ELF-1 (cell line): ENCODE data around the gene KIAA1671.
"Not testable (repeated sequence)": the region's sequence is repeated elsewhere in the genome, so short reads cannot be mapped to it uniquely, and the experiment has no call there.

Experiments used
- DNase-seq: peaks from one replicate; pipeline ENCODE4 v3.0.0-alpha.2; 2016; ENCODE audit warnings: low read depth, low spot score

The KIAA1671 gene

DNA sequence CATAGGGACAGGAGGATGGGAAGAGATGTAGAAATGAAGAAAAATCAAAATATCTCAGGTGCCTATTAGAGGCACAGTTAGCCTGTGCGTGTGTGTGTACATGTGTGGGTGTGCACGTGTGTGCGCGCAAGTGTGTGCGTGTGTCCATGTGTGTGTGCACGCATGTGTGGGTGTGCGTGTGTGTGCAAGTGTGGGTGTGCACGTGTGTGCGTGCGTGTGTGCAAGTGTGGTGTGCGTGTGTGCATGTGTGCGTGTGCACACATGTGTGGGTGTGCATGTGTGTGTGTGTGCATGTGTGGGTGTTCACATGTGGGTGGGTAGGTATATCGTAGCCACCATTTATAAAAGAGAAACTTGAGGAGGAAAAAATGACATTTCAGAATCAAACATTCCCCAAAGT, 276.3 kb downstream of the KIAA1671 start:
- DNase-seq: no peak

DNA sequence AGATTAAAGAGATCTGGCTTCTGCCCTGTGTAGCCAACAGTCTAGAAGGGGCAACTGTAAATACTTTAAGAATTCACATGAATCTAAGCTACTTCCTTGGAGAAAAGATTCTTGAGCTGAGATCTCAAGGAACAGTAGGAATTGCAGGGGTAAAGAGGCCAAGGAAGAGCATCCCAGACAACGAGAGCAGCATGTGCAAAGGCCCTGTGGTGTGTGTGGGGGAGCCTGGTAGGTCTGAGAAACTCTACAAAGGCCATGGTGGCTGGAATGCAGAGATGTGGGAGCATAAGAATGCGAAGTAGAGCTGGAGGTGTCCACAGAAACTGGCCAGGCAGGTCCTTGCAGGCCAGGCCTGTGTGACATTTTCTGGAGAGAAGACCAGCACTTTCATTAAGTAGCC, 278.2 kb downstream of the KIAA1671 start:
- DNase-seq: not testable (repeated sequence)

- no peak for DNase-seq
Measured at GRCh38 chr22:25232301-25232700, 279.8 kb downstream of the KIAA1671 start.

- DNase-seq: not testable (repeated sequence)
Measured at GRCh38 chr22:25233706-25234105, 281.2 kb downstream of the KIAA1671 start.

- peak; percentile 89 for DNase-seq
Measured at GRCh38 chr22:25235547-25236290, 283.2 kb downstream of the KIAA1671 start.

DNA sequence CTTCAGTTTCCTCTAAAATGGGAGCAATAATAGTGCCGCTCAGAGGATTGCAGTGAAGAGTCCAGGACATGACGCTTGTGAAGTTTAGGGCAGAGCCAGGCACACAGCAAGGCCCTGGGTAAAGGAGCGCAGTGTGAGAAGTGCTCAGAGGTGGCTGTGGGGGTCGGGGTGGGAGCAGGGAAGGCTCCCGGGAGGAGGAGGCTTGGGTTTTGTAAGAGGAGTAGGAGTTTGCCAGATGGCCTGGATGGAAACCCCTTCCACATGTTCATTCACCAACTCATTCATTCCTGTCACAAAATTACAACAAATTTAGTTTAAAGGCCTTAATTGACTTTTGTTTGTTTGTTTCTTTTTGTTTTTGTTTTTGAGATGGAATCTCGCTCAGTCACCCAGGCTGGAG, 283.9 kb downstream of the KIAA1671 start:
- no peak for DNase-seq

DNA sequence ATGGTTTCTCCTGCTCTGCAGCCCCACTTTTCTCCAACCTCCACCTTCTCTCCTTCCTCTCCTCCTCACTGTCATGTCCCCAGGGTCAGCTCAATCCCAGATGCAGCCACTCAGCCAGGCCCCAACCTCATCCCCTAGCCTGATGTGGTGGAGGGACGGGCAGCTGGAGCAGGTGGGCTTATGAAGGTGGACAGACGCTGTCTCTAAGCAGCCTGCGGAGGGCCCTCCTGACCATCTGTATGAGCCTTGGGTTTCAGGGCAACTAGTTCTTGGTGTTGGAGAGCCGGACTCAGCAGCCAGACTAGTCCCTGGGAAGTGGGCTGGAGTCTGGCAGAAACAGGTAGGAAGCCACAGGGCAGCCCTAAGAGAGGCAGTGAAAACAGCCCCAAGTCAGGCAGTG, 285.0 kb downstream of the KIAA1671 start:
- DNase-seq: peak; percentile 11

DNA sequence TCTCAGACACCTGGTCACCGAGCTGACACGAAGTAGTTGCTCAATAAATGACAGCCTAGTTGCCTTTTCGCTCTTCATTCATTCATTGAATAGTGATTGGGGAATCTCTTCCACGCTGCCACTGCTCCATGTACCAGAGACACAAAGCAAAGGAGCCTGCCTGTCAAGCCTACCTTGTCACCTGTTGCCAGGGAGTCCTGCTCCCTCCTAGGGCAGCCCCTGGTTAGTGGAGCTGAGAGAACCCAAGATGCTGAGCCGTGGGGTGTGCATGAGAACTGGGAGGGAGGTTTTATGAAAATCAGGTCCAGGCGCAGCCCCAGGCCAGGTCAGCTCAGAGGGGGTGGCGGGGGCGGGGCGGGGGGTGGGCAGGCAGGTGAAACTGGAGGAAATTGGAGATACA, 285.5 kb downstream of the KIAA1671 start:
- DNase-seq: not testable (repeated sequence)
